GM20431 (cell line): ENCODE data around the gene SLIT3.
"Not testable (repeated sequence)": the region's sequence is repeated elsewhere in the genome, so short reads cannot be mapped to it uniquely, and the experiment has no call there.

Source experiments
- in situ Hi-C: fragments of 300-500 bp; cut with MseI, MboI; formaldehyde crosslinking; loops from one replicate; pipeline ENCODE4 v1.15.0; 2020; ENCODE audit warnings: low sequenced_read_pairs; ENCODE audit not compliant: unreplicated experiment

Gene SLIT3

DNA sequence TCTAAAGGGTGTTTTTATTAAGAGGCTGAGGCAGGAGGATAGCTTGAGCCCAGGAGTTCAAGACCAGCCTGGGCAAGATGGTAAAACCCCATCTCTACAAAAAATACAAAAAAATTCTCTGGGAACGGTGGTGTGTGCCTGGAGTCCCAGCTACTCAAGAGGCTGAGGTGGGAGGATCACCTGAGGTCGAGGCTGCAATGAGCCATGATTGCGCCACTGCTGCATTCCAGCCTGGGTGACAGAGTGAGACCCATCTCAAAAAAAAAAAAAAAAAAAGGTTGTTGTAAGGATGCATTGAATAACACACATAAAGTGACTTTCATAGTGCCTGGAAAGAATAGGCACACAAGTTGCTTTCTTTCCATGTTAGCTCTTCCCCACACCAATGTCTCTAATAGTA lies 662.1 kb downstream of the SLIT3 start:
- in situ Hi-C loops = not testable (repeated sequence)

DNA sequence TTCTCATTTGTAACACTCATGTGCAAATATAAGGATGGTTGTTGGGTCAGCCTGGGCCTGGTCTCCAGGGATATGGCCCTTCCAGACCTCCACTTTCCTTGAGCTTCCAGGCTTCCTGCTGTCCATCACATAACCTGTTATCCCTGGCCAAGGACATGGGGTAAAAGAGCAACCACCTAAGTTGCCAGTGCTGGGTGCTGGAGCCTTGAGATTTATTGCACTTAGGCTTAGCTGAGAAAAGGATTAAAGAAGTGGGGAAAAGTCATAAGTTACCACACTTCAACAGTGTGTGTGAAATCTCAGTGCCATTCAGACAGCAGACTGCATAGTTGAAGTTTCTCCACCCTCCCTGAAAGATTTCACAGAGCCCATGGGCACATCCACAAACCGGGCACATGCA lies 663.1 kb downstream of the SLIT3 start:
- in situ Hi-C loops = no loop called here

DNA sequence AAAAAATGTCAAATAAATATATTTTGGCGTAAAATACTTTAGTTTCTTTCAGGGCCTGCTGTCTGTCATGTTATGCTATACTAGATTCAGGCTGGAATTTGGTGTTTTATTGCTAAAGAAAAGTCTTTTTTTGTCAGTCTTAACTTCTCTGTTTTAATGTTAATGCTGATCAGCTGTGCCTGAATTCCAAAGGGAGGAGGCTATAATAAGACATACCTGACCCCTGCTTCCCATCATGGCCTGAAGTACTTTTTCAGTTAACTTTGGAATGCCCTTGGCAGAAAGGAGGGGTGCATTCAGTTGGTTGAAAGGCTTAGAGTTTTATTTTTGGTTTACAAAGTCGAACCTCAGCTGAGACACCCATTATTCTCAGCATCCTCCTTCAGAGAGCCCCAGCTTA lies 663.7 kb downstream of the SLIT3 start:
- in situ Hi-C loops = no loop called here

DNA sequence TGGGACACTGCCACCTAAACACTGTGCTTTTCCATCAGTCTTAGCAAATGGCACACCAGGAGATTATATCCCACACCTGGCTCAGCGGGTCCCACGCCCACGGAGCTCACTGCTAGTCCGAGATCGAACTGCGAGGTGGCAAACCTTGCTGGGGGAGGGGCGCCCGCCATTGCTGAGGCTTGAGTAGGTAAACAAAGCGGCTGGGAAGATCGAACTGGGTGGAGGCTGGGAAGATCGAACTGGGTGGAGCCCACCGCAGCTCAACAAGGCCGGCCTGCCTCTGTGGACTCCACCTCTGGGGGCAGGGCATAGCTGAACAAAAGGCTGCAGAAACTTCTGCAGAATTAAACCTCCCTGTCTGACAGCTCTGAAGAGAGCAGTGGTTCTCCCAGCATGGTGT lies 670.0 kb downstream of the SLIT3 start:
- in situ Hi-C loops = not testable (repeated sequence)

DNA sequence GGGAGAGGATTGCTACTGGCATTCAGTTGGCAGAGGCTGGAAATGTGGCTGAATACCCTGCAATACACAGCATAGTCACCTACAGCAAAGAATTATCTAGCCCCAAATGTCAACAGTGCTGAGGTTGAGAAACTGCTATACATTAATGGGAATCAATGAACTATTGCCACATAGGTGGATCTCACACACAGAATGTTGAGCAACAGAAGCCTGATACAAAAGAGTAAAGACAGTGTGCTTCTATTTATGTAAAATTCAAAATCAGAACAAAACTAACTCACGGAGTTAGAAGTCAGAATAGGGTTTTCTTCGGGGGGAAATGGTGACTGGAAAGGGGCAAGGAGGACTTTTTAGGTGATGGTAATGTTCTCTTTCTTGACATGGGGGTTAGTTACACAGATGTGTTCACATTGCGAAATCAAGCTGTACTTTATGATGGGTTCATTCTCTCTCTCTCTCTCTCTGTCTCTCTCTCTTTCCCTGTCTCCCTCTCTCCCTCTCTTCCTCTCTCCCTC lies 676.0 kb downstream of the SLIT3 start:
- in situ Hi-C loops = no loop called here

DNA sequence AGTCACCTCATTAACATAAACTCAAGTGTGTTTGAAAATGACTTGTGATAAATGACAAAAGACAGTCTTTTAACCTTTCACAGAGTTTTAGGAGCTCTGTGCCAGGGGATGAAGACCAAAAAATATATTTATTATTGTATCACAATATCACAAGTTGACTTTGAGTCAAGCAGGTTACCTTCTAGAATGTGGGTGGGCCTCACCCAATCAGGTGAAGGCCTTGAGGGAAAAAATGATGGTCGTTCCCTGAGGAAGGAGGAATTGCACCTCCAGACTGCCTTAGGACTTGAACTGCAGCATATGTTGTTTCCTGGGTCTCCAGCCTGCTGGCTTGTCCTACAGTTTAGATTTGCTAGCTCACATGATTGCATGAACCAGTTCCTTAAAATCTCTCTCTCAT lies 680.1 kb downstream of the SLIT3 start:
- in situ Hi-C loops = no loop called here

DNA sequence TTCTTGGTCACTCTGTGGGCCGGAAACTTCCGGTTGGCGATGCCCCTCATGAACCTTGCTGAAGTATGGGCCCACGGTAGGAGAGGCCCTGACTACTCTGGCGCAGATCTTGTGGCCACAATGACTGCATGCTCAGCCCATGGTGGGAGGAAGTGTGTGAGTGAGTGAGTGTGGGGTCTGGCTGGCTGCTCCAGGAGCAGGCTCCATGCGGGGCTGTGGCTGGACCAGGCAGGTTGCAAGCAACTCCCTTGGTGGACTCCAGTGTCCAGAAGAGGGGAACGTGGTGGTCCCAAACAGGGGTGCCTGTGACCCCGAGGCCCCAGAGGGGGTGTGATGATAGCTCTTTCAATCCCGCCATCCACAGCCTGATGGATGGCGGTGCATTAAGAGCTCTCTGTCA lies 686.3 kb downstream of the SLIT3 start:
- in situ Hi-C loops = no loop called here

DNA sequence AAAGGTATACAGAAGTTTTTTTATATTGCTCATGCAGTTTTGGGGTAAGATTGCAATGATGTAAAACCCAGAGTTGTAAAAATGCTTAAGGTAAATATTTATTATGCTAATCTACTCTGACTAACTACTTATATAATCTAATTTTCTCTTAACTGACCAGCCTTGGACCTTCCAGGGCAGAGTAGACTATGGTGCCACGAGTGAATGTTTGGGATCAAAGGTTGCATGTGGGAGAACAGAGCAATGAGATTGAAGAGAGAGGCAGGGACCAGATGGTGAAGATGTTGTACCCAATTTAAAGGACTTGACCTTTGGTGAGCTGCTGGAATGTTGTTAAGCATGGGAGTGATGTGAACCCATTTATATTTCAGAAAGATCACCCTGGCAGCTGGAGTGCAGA lies 686.9 kb downstream of the SLIT3 start:
- in situ Hi-C loops = no loop called here

DNA sequence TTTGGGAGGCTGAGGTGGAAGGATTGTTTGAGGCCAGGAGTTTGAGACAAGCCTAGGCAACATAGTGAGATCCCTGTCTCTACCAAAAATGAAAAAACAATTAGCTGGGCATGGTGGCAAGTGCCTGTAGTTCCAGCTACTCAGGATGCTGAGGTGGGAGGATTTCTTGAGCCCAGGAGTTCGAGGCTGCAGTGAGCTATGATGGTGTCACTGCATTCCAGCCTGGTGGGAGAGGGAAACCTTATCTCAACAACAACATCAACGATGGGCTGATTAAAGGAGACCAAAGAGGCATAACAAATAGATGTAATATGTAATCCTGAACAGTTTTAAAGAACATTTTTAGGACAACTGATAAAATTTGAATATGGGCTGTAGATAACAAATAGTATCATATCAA lies 687.5 kb downstream of the SLIT3 start:
- in situ Hi-C loops = no loop called here

DNA sequence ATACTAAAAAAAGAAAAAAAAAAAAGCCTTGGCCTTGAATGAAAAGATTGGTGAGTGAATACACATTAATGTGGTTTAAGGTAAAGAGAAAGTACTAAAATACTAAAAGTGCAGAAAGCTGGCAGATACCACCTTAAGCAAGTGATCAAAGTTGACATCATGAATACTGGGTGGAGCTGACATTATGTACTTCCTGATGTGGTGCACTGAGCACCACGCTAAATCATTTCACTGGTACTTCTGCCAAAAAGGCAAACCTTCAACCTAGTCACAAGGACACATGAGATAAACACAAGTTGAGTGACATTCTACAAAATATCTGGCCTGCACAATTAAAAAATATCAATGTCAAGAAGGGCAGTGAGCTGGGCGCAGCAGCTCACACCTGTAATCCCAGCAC lies 687.9 kb downstream of the SLIT3 start:
- in situ Hi-C loops = no loop called here

DNA sequence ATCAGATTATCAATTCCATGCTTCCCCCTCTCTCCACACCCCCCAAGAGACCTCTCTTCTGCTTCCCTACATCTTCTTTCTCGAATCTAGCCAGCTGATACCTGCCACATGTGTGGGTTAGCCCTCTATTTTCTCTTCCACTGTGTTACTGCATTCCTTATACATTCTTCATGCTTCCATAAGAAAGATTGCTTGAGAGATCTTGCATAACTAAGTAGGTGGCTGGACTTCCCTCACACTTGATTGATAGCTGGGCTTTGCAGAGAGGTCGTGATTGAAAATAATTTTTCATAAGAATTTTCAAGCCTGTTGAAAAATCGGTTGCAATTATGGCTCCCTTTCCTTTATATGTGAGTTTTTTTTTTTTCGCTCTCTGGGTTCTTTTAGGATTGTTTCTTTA lies 688.8 kb downstream of the SLIT3 start:
- in situ Hi-C loops = no loop called here
